ENCODE results near the gene EXOC4. TPM values are rescaled to one million over a fixed set of nuclear protein-coding genes. Genes with fewer than 3 reads are reported as not detected.

The EXOC4 gene
- total RNA-seq, 1 experiment from 2014 or later: 91.9 TPM

DNA sequence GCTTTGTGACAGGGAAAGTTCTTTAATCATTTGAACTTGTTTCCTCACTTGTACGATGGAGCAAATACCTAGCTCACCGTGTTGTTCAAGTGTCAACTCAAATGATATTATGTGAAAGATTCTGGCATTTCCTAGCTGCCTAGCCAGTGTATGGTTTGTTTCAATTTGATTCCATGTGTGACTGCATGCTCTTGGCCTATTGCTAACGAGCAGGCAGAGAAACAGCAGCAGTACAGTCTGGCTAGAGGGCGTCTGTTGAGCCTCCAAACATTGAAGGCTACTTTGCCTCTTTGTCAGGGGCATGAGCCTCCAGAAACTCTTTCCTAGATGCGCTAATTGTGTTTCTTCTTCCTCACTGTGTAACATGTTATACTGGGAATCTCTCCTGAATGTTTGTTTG, 417.4 kb downstream of the EXOC4 start:
- no peak for DNase-seq
- Mint-ChIP-seq H3K9me3 (ENCODE audit: low read depth, unreplicated experiment) (peaks cover 6% of the 10 kb centered on the region), H3K27me3 (ENCODE audit: unreplicated experiment) (no peaks in the 10 kb centered on the region), H3K4me3 (ENCODE audit: low read depth, unreplicated experiment) (no peak overlapping the region), H3K4me1 (ENCODE audit: low read depth, unreplicated experiment) (peaks cover 19% of the 10 kb centered on the region), H3K36me3 (ENCODE audit: insufficient read depth, unreplicated experiment) (no peaks in the 10 kb centered on the region), H3K27ac (ENCODE audit: unreplicated experiment) (no peak overlapping the region)
- intact Hi-C loops (cut with micrococcal nuclease; ENCODE audit: unreplicated experiment): no loop called here
- TF ChIP-seq, protein P1, sequence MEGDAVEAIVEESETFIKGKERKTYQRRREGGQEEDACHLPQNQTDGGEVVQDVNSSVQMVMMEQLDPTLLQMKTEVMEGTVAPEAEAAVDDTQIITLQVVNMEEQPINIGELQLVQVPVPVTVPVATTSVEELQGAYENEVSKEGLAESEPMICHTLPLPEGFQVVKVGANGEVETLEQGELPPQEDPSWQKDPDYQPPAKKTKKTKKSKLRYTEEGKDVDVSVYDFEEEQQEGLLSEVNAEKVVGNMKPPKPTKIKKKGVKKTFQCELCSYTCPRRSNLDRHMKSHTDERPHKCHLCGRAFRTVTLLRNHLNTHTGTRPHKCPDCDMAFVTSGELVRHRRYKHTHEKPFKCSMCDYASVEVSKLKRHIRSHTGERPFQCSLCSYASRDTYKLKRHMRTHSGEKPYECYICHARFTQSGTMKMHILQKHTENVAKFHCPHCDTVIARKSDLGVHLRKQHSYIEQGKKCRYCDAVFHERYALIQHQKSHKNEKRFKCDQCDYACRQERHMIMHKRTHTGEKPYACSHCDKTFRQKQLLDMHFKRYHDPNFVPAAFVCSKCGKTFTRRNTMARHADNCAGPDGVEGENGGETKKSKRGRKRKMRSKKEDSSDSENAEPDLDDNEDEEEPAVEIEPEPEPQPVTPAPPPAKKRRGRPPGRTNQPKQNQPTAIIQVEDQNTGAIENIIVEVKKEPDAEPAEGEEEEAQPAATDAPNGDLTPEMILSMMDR (IDR thresholded peaks at IDR 0.05; ENCODE audit: unreplicated experiment): no peak
- CTCF ChIA-PET: no interaction called here
- no TSS peak for BruUV-seq (replicated peaks)

DNA sequence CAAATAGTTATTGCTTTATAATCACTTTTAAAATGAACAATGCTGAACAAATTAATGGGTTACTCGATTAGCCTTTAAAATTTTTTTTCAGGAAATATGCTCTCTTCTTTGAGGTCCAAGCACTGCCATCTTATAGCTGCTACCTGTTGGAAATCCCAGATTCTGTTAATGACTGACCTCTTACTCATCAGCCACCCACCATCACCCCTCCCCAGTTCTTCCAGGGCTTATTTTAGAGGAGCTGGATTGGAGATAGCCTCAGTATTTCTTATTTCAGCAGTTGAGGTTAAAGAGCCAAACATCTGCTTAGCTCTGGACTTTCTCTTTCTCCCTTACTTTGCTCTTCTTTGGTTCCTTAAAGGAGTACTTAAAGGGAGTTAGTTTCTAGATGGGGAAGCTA, 420.0 kb downstream of the EXOC4 start:
- Mint-ChIP-seq H3K36me3 (ENCODE audit: insufficient read depth, unreplicated experiment) (no peaks in the 10 kb centered on the region), H3K4me1 (ENCODE audit: low read depth, unreplicated experiment) (peaks cover 19% of the 10 kb centered on the region), H3K4me3 (ENCODE audit: low read depth, unreplicated experiment) (no peak overlapping the region), H3K27ac (ENCODE audit: unreplicated experiment) (peak overlapping the region; percentile 16), H3K27me3 (ENCODE audit: unreplicated experiment) (no peaks in the 10 kb centered on the region), H3K9me3 (ENCODE audit: low read depth, unreplicated experiment) (peaks cover 6% of the 10 kb centered on the region)
- CTCF ChIA-PET: no interaction called here
- intact Hi-C loops (cut with micrococcal nuclease; ENCODE audit: unreplicated experiment): no loop called here
- TF ChIP-seq, protein P1 (IDR thresholded peaks at IDR 0.05; ENCODE audit: unreplicated experiment): no peak
- no peak for DNase-seq
- BruUV-seq (replicated peaks): no TSS peak

DNA sequence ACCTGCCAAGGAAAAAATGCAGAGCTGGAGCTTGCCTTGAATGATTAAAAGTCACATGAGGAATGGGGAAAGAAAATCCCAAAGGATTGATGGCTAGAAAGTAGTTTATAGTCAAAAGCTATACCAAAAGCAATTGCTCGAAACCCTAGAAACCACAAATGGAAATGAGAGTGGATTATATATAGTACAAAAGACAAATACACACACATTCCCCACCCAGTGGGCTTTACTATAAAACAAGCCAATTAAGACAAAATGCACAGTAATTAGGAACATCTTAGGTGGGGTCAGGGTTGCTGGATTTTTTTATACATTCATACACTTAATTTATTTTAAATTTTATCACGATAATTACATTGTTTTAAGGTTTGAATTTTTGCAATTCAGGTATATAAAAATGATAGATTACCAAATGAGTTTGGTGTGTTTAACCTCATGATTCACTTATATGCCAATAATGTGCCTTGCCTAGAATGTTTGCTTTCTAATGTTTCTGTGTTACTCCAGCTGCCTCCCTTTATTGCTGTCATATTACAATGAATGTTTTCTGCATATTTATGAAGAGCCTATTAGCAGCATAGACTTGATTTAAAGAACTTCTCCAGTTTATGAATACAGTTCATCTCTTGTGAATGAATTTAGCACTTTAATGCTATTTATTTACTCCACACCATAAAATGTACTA, 421.3 kb downstream of the EXOC4 start:
- TF ChIP-seq, protein P1 (IDR thresholded peaks at IDR 0.05; ENCODE audit: unreplicated experiment): no peak
- H3K36me3 Mint-ChIP-seq (ENCODE audit: insufficient read depth, unreplicated experiment): no peaks in the 10 kb centered on the region
- no peak overlapping the region for H3K4me3 Mint-ChIP-seq (ENCODE audit: low read depth, unreplicated experiment)
- DNase-seq: no peak
- peaks cover 19% of the 10 kb centered on the region for H3K4me1 Mint-ChIP-seq (ENCODE audit: low read depth, unreplicated experiment)
- CTCF ChIA-PET: no interaction called here
- H3K27ac Mint-ChIP-seq (ENCODE audit: unreplicated experiment): no peak overlapping the region
- intact Hi-C loops (cut with micrococcal nuclease; ENCODE audit: unreplicated experiment): no loop called here
- no TSS peak for BruUV-seq (replicated peaks)
- H3K27me3 Mint-ChIP-seq (ENCODE audit: unreplicated experiment): no peaks in the 10 kb centered on the region
- H3K9me3 Mint-ChIP-seq (ENCODE audit: low read depth, unreplicated experiment): peaks cover 6% of the 10 kb centered on the region

DNA sequence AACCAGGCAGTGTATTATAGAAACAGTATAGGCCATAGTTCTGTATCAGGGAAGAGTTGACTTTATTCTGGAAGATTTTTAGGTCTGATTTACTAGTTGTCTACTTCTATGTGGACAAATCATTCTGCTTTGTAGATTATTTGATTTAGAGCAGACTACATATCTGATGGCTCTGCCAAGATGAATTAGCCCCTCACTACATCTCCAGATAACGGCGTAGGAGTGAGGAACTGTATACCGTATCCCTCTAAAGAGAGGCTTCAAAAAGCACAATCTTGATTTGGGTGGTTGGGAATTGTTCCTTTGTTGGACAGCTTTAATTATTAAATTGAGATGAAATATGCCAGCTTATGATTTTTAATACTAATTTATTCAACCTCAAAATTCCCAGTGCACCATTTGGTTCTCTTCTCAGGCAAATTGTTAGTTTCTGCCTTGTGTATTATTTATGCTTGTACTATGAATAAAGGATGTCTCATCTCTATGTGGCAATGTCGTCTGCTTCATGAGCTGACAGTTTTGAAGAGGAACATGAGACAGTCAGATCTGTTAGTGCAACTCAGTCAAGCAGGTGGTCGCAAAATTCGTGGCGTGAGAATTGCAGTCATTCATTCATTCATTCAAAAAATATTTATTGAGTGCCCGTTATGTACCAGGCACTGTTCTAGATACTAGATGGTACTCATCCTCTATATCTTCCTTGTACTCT, 422.8 kb downstream of the EXOC4 start:
- Mint-ChIP-seq H3K36me3 (ENCODE audit: insufficient read depth, unreplicated experiment) (no peaks in the 10 kb centered on the region), H3K27ac (ENCODE audit: unreplicated experiment) (no peak overlapping the region), H3K4me1 (ENCODE audit: low read depth, unreplicated experiment) (peaks cover 19% of the 10 kb centered on the region), H3K27me3 (ENCODE audit: unreplicated experiment) (no peaks in the 10 kb centered on the region), H3K4me3 (ENCODE audit: low read depth, unreplicated experiment) (no peak overlapping the region), H3K9me3 (ENCODE audit: low read depth, unreplicated experiment) (peaks cover 5% of the 10 kb centered on the region)
- TF ChIP-seq, protein P1 (IDR thresholded peaks at IDR 0.05; ENCODE audit: unreplicated experiment): no peak
- CTCF ChIA-PET: no interaction called here
- intact Hi-C loops (cut with micrococcal nuclease; ENCODE audit: unreplicated experiment): no loop called here
- no TSS peak for BruUV-seq (replicated peaks)
- no peak for DNase-seq

Measured in Calu3 (cell line).